Panc1 (cell line): Measurements from ENCODE around the gene BRI3BP.

Experiments used
- CTCF ChIP-seq: fragments of 450-650 bp; IDR thresholded peaks from 2 replicates; pipeline ENCODE4 v1.5.1; 2017; ENCODE audit warnings: mild to moderate bottlenecking
- POLR2AphosphoS5 ChIP-seq: IDR thresholded peaks from 2 replicates; pipeline ENCODE4 v1.6.1; 2012; ENCODE audit warnings: mild to moderate bottlenecking, low read depth, low read length, moderate library complexity
- REST ChIP-seq, 2 experiments: IDR thresholded peaks; 2 replicates each; pipeline ENCODE4 v1.6.1; 2011 to 2012; ENCODE audit warnings: low read depth in 2 of 2, control low read depth in 1 of 2, low read length in 1 of 2, mild to moderate bottlenecking in 1 of 2, moderate library complexity in 1 of 2; ENCODE audit not compliant: insufficient read depth in 1 of 2
- SIN3A ChIP-seq: IDR thresholded peaks from 2 replicates; pipeline ENCODE4 v1.6.1; 2012; ENCODE audit warnings: low read depth, mild to moderate bottlenecking, low read length, moderate library complexity, borderline replicate concordance; ENCODE audit not compliant: insufficient read depth
- TCF7L2 ChIP-seq: IDR thresholded peaks from 2 replicates; pipeline ENCODE4 v1.6.1; 2011; ENCODE audit warnings: mild to moderate bottlenecking, low read depth, low read length, inconsistent platforms

- no peak for TF ChIP-seq CTCF
- TF ChIP-seq TCF7L2: no peak
- no peak for TF ChIP-seq POLR2AphosphoS5
- TF ChIP-seq REST (IDR thresholded peaks at IDR 0.05; ENCODE audit: insufficient read depth in 1 of 2, low read depth in 2 of 2, low read length in 1 of 2): no peak
- TF ChIP-seq SIN3A: no peak
These were observed 41.1 kb upstream of the BRI3BP start for GRCh38 chr12:124952295-124952694.
